ENCODE results near the gene ITGA8. TPM values are rescaled to one million over a fixed set of nuclear protein-coding genes. Genes with fewer than 3 reads are reported as not detected.

The ITGA8 gene
- polyA plus RNA-seq, 1 donor (not counting 4 experiments of a cell fraction or from before 2014, with no cell fraction given) = not detected

DNA sequence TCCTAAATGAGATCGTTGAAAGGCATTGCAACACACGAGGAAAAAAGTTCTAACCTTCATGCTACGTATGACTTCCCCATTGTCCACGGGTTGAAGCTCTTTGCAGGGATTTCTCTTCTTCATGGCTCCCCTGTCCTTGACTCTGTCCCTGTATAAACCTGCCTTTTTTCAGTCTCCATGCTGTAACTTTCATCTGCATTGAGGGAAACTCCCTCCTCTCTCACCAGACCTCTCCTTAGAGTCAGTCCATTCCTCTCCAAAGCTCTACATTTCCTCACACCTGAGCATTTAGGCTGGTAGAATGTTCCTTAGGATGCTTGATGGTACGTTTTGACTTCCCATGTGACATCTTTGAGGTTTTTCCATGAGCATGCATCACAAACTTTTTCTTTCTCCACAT is 214.4 kb downstream of the ITGA8 start:
- no peak for FAIRE-seq
- no peaks in the 10 kb centered on the region for H3K79me2 ChIP-seq (ENCODE audit: control insufficient read depth, insufficient read depth, low read length)
- TF ChIP-seq, protein P1, sequence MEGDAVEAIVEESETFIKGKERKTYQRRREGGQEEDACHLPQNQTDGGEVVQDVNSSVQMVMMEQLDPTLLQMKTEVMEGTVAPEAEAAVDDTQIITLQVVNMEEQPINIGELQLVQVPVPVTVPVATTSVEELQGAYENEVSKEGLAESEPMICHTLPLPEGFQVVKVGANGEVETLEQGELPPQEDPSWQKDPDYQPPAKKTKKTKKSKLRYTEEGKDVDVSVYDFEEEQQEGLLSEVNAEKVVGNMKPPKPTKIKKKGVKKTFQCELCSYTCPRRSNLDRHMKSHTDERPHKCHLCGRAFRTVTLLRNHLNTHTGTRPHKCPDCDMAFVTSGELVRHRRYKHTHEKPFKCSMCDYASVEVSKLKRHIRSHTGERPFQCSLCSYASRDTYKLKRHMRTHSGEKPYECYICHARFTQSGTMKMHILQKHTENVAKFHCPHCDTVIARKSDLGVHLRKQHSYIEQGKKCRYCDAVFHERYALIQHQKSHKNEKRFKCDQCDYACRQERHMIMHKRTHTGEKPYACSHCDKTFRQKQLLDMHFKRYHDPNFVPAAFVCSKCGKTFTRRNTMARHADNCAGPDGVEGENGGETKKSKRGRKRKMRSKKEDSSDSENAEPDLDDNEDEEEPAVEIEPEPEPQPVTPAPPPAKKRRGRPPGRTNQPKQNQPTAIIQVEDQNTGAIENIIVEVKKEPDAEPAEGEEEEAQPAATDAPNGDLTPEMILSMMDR (optimal IDR thresholded peaks at IDR 0.05 in 1 of 3, IDR thresholded peaks at IDR 0.05 in 1 of 3, conservative IDR thresholded peaks at IDR 0.05 in 1 of 3; ENCODE audit: extremely low read depth in 1 of 3, insufficient read depth in 2 of 3, low read length in 3 of 3) = no peak
- no peak for TF ChIP-seq EZH2 (IDR thresholded peaks at IDR 0.05; ENCODE audit: low read length)
- no peaks in the 10 kb centered on the region for H3K36me3 ChIP-seq (ENCODE audit: control insufficient read depth in 2 of 2, extremely low read depth in 1 of 2, insufficient read depth in 2 of 2, low read length in 2 of 2)
- H3K9ac ChIP-seq (ENCODE audit: control insufficient read depth, extremely low read depth, insufficient read depth, low read length) = no peak overlapping the region
- H4K20me1 ChIP-seq (ENCODE audit: control insufficient read depth, extremely low read depth, insufficient read depth, low read length) = no peaks in the 10 kb centered on the region
- no peak for DNase-seq (ENCODE audit: low read depth, low spot score)
- H3K4me3 ChIP-seq (ENCODE audit: control insufficient read depth in 2 of 3, extremely low read depth in 1 of 3, insufficient read depth in 2 of 3, low read depth in 1 of 3, low read length in 3 of 3) = no peak overlapping the region
- dilution Hi-C loops (cut with MboI; ENCODE audit: extremely low pct_ligation_motif_present, low sequenced_read_pairs) = no loop called here
- no peaks in the 10 kb centered on the region for H3K27me3 ChIP-seq (ENCODE audit: control insufficient read depth, extremely low read depth, insufficient read depth, low read length)
- no peak overlapping the region for H3K27ac ChIP-seq (ENCODE audit: control insufficient read depth, insufficient read depth, low read length)
- H3K4me1 ChIP-seq (ENCODE audit: control insufficient read depth, extremely low read depth, insufficient read depth, low read length) = no peaks in the 10 kb centered on the region
- H3K4me2 ChIP-seq (ENCODE audit: control insufficient read depth, extremely low read depth, insufficient read depth, low read depth, low read length) = no peak overlapping the region
- no peaks in the 10 kb centered on the region for H3K9me1 ChIP-seq (ENCODE audit: control insufficient read depth, extremely low read depth, insufficient read depth, low read length)
- no peak overlapping the region for H2AFZ ChIP-seq (ENCODE audit: control insufficient read depth, low read length)
- H3K9me3 ChIP-seq (ENCODE audit: control insufficient read depth, low read depth, low read length) = peaks cover 2% of the 10 kb centered on the region

DNA sequence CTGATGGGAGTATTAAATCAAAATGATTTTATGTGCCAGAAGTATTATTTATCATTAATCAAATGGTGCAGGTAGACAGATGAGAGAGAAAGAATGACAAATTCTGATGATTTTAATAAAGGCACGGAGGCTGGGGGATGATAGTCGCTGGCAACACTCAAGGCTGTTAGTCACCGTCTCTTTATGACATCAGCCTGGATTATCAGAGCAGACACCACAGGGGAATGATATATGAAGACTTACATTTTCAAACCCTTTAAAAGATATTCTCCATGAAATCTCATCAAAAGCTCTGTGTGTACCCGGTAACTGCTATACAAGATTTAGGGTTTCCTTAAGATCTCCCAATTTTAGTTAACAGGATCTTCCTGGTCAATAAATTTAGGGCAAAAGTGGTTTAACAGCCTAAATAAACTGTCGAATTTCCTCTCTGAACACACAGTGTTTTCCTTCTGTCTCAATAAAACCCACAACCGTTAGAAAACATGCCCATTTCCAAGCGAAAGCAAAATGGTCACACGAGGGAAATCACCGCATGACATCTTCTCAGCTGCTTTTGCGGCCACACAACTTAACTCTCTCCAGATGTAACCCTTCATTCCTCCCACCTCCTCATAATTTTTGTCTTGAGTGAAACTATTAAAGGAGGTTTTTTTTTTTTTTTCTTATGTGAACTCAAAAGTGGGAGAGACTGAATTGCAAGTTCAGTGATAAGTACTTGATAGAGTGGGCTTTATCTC is 215.5 kb downstream of the ITGA8 start:
- H3K4me3 ChIP-seq (ENCODE audit: control insufficient read depth in 2 of 3, extremely low read depth in 1 of 3, insufficient read depth in 2 of 3, low read depth in 1 of 3, low read length in 3 of 3) = no peak overlapping the region
- H3K9me3 ChIP-seq (ENCODE audit: control insufficient read depth, low read depth, low read length) = peaks cover 2% of the 10 kb centered on the region
- dilution Hi-C loops (cut with MboI; ENCODE audit: extremely low pct_ligation_motif_present, low sequenced_read_pairs) = no loop called here
- no peaks in the 10 kb centered on the region for H4K20me1 ChIP-seq (ENCODE audit: control insufficient read depth, extremely low read depth, insufficient read depth, low read length)
- no peaks in the 10 kb centered on the region for H3K36me3 ChIP-seq (ENCODE audit: control insufficient read depth in 2 of 2, extremely low read depth in 1 of 2, insufficient read depth in 2 of 2, low read length in 2 of 2)
- no peak overlapping the region for H3K4me2 ChIP-seq (ENCODE audit: control insufficient read depth, extremely low read depth, insufficient read depth, low read depth, low read length)
- H3K27me3 ChIP-seq (ENCODE audit: control insufficient read depth, extremely low read depth, insufficient read depth, low read length) = no peaks in the 10 kb centered on the region
- no peak for TF ChIP-seq EZH2 (IDR thresholded peaks at IDR 0.05; ENCODE audit: low read length)
- TF ChIP-seq, protein P1 (optimal IDR thresholded peaks at IDR 0.05 in 1 of 3, IDR thresholded peaks at IDR 0.05 in 1 of 3, conservative IDR thresholded peaks at IDR 0.05 in 1 of 3; ENCODE audit: extremely low read depth in 1 of 3, insufficient read depth in 2 of 3, low read length in 3 of 3) = no peak
- H3K79me2 ChIP-seq (ENCODE audit: control insufficient read depth, insufficient read depth, low read length) = no peaks in the 10 kb centered on the region
- H3K9me1 ChIP-seq (ENCODE audit: control insufficient read depth, extremely low read depth, insufficient read depth, low read length) = no peaks in the 10 kb centered on the region
- H3K4me1 ChIP-seq (ENCODE audit: control insufficient read depth, extremely low read depth, insufficient read depth, low read length) = no peaks in the 10 kb centered on the region
- no peak overlapping the region for H3K27ac ChIP-seq (ENCODE audit: control insufficient read depth, insufficient read depth, low read length)
- H2AFZ ChIP-seq (ENCODE audit: control insufficient read depth, low read length) = no peak overlapping the region
- H3K9ac ChIP-seq (ENCODE audit: control insufficient read depth, extremely low read depth, insufficient read depth, low read length) = no peak overlapping the region
- no peak for DNase-seq (ENCODE audit: low read depth, low spot score)
- no peak for FAIRE-seq
